ENCODE data around the gene CALY. TPM values are rescaled to one million over a fixed set of nuclear protein-coding genes. Genes with fewer than 3 reads are reported as not detected.

Gene CALY
- total and polyA plus RNA-seq, 4 donors, result not detected

DNA sequence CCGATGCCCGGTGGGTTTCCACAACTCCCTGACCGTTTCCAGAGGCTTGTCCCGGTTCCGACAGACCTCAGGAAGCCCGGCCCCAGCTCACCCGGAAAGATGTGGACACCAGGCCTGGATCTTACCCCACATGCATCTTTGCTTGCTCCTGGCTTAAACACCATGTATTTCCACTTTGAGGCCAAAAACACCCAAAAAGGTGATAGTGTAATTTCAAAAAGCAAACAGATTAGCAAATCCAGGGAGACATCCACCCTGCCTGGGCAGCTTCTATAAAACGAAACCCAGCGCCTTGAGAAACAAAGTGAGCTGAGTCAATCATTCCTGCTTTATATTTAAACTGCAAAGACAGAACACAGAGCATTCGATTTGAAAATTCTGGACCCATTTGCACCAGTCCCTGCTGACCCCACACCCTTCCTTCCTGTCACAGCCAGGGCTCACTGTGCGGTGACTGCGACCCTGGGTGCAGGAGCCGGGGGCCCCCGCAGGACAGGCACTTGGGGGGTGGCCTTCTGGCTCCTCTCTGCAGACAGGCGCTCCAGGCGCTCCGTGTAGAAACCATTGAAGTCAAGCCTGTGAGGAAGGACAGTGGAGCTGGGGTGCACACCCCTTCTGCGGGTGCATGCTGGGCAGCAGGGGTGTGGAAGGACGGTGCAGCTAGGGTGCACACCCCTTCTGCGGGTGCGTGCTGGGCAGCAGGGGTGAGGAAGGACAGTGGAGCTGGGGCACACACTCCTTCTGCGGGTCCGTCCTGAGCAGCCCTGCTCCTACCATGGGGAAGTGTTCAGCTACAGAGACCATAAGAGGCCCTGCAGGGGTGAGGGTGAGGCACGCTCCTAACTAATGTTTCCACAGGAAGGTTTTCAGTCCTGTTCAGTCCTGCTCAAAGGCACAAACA, 57.1 kb downstream of the CALY start:
- Histone ChIP-seq H3K9ac (ENCODE audit: insufficient read depth in 1 of 2, low read length in 2 of 2) (no peak overlapping the region), H3K4me1 (ENCODE audit: control insufficient read depth in 5 of 5, insufficient read depth in 5 of 5, low read length in 5 of 5) (peaks cover 0 to 11% (median 6%) of the 10 kb centered on the region in 5 donors), H3K36me3 (ENCODE audit: control insufficient read depth in 4 of 4, insufficient read depth in 4 of 4, low read length in 4 of 4) (peaks cover 8 to 57% (median 28%) of the 10 kb centered on the region in 4 donors), H3K27me3 (ENCODE audit: control insufficient read depth in 3 of 3, insufficient read depth in 3 of 3, low read length in 2 of 3) (no peaks in the 10 kb centered on the region), H3K4me3 (no peak overlapping the region), H3K9me3 (ENCODE audit: control insufficient read depth in 4 of 4, insufficient read depth in 3 of 4, low read length in 3 of 4) (peaks cover 0 to 4% (median 0%) of the 10 kb centered on the region in 4 donors), H3K27ac (ENCODE audit: low read depth in 1 of 2, low read length in 1 of 2) (peak overlapping the region in 1 of 2 donors; percentile 54)
- 44 to 71% methylated on average over 24 of the region's 24 CpGs for WGBS, 2 donors
- DNase-seq, result no peak
- TF ChIP-seq, protein P1, sequence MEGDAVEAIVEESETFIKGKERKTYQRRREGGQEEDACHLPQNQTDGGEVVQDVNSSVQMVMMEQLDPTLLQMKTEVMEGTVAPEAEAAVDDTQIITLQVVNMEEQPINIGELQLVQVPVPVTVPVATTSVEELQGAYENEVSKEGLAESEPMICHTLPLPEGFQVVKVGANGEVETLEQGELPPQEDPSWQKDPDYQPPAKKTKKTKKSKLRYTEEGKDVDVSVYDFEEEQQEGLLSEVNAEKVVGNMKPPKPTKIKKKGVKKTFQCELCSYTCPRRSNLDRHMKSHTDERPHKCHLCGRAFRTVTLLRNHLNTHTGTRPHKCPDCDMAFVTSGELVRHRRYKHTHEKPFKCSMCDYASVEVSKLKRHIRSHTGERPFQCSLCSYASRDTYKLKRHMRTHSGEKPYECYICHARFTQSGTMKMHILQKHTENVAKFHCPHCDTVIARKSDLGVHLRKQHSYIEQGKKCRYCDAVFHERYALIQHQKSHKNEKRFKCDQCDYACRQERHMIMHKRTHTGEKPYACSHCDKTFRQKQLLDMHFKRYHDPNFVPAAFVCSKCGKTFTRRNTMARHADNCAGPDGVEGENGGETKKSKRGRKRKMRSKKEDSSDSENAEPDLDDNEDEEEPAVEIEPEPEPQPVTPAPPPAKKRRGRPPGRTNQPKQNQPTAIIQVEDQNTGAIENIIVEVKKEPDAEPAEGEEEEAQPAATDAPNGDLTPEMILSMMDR (IDR thresholded peaks at IDR 0.05; ENCODE audit: control extremely low read depth, extremely low read depth), result no peak
- no peak for ATAC-seq (ENCODE audit: insufficient read depth, low FRiP score)

DNA sequence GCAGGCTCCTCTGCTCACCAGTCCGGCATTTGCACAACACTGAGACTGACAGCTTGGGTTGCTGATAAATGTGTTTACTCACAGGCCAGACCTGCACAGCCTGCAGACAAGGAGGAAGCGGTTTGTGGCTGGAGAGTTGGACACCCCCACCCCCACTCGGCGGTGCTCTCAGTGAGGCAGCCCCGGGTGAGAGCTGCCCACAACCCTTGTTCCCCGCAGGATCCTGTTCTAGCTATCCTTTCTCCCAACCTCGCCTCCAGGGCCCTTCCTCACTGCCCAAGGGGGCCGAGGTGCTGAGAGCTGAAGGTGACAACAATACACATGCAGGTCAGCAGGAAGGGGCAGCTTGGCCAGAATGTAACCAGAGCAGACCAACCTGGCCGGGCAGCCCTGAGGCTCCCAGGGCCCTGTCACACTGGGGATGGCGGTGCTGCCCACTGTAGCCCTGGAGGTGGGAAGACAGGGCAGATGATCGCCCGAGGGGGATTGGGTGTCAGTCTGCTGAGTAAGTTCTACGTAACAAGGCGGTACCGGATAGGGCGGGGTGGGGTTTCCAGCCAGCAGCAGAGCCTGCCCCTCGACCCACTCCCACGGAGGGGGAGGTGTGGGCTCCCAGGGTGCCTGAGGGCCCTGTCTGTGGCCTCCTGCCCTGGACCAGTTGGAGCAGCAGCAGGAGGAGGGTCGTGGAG, 58.0 kb downstream of the CALY start:
- TF ChIP-seq, protein P1 (IDR thresholded peaks at IDR 0.05; ENCODE audit: control extremely low read depth, extremely low read depth), result no peak
- Histone ChIP-seq H3K9me3 (ENCODE audit: control insufficient read depth in 4 of 4, insufficient read depth in 3 of 4, low read length in 3 of 4) (peaks cover 0 to 2% (median 0%) of the 10 kb centered on the region in 4 donors), H3K36me3 (ENCODE audit: control insufficient read depth in 4 of 4, insufficient read depth in 4 of 4, low read length in 4 of 4) (peaks cover 8 to 50% (median 23%) of the 10 kb centered on the region in 4 donors), H3K27ac (ENCODE audit: low read depth in 1 of 2, low read length in 1 of 2) (peak overlapping the region in 1 of 2 donors; percentile 54), H3K4me1 (ENCODE audit: control insufficient read depth in 5 of 5, insufficient read depth in 5 of 5, low read length in 5 of 5) (peaks cover 0 to 11% (median 6%) of the 10 kb centered on the region in 5 donors), H3K4me3 (no peak overlapping the region), H3K27me3 (ENCODE audit: control insufficient read depth in 3 of 3, insufficient read depth in 3 of 3, low read length in 2 of 3) (no peaks in the 10 kb centered on the region), H3K9ac (ENCODE audit: insufficient read depth in 1 of 2, low read length in 2 of 2) (no peak overlapping the region)
- DNase-seq, result peak in 1 of 3 donors; percentile 35
- 30 to 52% methylated on average over 17 to 19 of the region's 19 CpGs for WGBS, 2 donors
- ATAC-seq (ENCODE audit: insufficient read depth, low FRiP score), result peak; percentile 36

DNA sequence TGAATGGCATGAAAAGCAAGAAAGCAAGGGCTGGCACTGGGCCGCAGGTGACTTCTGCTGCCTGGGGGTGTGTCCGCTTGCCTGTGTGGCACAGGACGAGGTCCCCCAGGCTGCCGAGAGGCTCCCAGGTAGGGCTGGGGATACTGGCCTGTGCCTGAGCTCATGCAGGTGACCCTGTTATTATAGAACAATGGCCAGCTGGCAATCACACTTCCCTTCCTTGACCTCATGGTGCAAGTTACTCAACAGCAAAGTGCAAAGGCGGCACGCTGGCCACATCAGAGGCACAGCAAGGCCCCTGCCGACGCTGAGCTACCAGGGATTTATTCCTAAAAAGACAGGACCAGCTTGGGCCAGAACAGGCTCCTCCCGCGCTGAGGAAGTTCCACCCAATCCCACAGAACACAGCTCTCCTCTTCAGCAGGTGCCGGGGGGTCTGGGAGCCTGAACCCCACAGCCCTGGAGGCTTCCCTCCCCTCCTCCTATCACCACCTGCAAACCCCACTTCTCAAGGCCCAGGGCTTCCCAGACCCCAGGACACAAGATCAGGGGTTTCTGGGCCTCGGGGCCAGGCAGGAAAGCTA, 58.6 kb downstream of the CALY start:
- WGBS, 2 donors, result 41 to 63% methylated on average over 12 of the region's 12 CpGs
- TF ChIP-seq, protein P1 (IDR thresholded peaks at IDR 0.05; ENCODE audit: control extremely low read depth, extremely low read depth), result no peak
- Histone ChIP-seq H3K4me1 (ENCODE audit: control insufficient read depth in 5 of 5, insufficient read depth in 5 of 5, low read length in 5 of 5) (peaks cover 0 to 11% (median 6%) of the 10 kb centered on the region in 5 donors), H3K9me3 (ENCODE audit: control insufficient read depth in 4 of 4, insufficient read depth in 3 of 4, low read length in 3 of 4) (no peaks in the 10 kb centered on the region), H3K36me3 (ENCODE audit: control insufficient read depth in 4 of 4, insufficient read depth in 4 of 4, low read length in 4 of 4) (peaks cover 3 to 44% (median 19%) of the 10 kb centered on the region in 4 donors), H3K27me3 (ENCODE audit: control insufficient read depth in 3 of 3, insufficient read depth in 3 of 3, low read length in 2 of 3) (no peaks in the 10 kb centered on the region), H3K27ac (ENCODE audit: low read depth in 1 of 2, low read length in 1 of 2) (peak overlapping the region in 1 of 2 donors; percentile 54), H3K9ac (ENCODE audit: insufficient read depth in 1 of 2, low read length in 2 of 2) (no peak overlapping the region), H3K4me3 (no peak overlapping the region)
- ATAC-seq (ENCODE audit: insufficient read depth, low FRiP score) (no peak), DNase-seq (no peak)

All from lung (tissue), 12 donors.